Ascending aorta (tissue), 2 donors: ENCODE results near the gene RRP8. TPM values are rescaled to one million over a fixed set of nuclear protein-coding genes. Genes with fewer than 3 reads are reported as not detected.

Source experiments
- DNase-seq, 2 donors: peaks; one replicate each; pipeline ENCODE4 v3.0.0-alpha.2; 2019; ENCODE audit warnings: low spot score in 2 of 2
- H3K27ac ChIP-seq, 2 donors: fragments of 200-600 bp; sonication (generic); one replicate each; pipeline ENCODE4 v1.5.1; 2016 to 2017; ENCODE audit warnings: mild to moderate bottlenecking in 1 of 2
- H3K27me3 ChIP-seq: fragments of 200-600 bp; sonication (generic); one replicate; pipeline ENCODE4 v1.5.1; 2017
- H3K36me3 ChIP-seq, 2 donors: fragments of 200-600 bp; sonication (generic); one replicate each; pipeline ENCODE4 v1.5.1; 2016
- H3K4me1 ChIP-seq, 2 donors: fragments of 200-600 bp; sonication (generic); one replicate each; pipeline ENCODE4 v1.5.1; 2016 to 2017; ENCODE audit warnings: mild to moderate bottlenecking in 1 of 2
- H3K4me3 ChIP-seq, 2 donors: fragments of 200-600 bp; sonication (generic); one replicate each; pipeline ENCODE4 v1.5.1; 2016 to 2017; ENCODE audit warnings: mild to moderate bottlenecking in 1 of 2
- H3K9me3 ChIP-seq, 2 donors: fragments of 200-600 bp; sonication (generic); one replicate each; pipeline ENCODE4 v1.5.1; 2016
- intact Hi-C: fragments of 100-400 bp; cut with DNase I; formaldehyde crosslinking; loops from one replicate; pipeline ENCODE4 v1.15.1; 2023
- total RNA-seq: library from RNA; depleted of rRNA; stranded (reverse); fragments of >200 nt; gene quantifications from one replicate; pipeline ENCODE4 v1.1.0, GENCODE V29; 2016
- TF ChIP-seq, protein P1 (sequence below), 3 experiments: fragments of 200-600 bp in 2 of 3; fragments of 450-650 bp in 1 of 3; sonication (generic) in 2 of 3; IDR thresholded peaks; one replicate each; pipeline ENCODE4 v1.5.1; 2016 to 2019; ENCODE audit warnings: antibody characterized with exemption in 3 of 3, mild to moderate bottlenecking in 1 of 3, moderate library complexity in 1 of 3

Gene RRP8
- total RNA-seq, 1 donor from 2014 or later: 9.2 TPM

DNA sequence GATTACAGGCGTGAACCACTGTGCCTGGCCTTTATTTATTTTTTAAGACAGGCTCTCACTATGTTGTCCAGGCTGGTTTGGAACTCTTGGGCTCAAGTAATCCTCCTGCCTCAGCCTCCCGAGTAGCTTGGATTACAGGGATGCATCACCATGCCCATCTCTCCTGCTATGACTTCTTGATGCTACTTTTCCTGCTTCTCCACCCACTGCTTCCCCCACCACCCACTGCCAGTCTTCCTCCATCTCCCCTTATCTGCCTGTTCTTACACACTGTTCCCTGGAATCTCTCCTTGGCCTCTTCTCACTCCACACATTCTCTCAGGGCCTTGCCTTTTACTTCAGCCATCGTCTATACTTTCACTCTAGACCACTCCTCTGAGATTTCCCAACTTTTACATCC, 33.1 kb upstream of the RRP8 start:
- no peaks in the 10 kb centered on the region for H3K9me3 ChIP-seq
- peak overlapping the region; percentile 24 to 62 for H3K27ac ChIP-seq
- TF ChIP-seq, protein P1, sequence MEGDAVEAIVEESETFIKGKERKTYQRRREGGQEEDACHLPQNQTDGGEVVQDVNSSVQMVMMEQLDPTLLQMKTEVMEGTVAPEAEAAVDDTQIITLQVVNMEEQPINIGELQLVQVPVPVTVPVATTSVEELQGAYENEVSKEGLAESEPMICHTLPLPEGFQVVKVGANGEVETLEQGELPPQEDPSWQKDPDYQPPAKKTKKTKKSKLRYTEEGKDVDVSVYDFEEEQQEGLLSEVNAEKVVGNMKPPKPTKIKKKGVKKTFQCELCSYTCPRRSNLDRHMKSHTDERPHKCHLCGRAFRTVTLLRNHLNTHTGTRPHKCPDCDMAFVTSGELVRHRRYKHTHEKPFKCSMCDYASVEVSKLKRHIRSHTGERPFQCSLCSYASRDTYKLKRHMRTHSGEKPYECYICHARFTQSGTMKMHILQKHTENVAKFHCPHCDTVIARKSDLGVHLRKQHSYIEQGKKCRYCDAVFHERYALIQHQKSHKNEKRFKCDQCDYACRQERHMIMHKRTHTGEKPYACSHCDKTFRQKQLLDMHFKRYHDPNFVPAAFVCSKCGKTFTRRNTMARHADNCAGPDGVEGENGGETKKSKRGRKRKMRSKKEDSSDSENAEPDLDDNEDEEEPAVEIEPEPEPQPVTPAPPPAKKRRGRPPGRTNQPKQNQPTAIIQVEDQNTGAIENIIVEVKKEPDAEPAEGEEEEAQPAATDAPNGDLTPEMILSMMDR (IDR thresholded peaks at IDR 0.05): no peak
- no peak overlapping the region for H3K4me3 ChIP-seq
- intact Hi-C loops: loop anchor here (5.0 kb wide), 1 partner anchor 36 kb away; no protein-coding TSS in a partner anchor
- no peak for DNase-seq
- peaks cover 41 to 47% of the 10 kb centered on the region in 2 donors for H3K36me3 ChIP-seq
- H3K27me3 ChIP-seq: no peaks in the 10 kb centered on the region
- peaks cover 14 to 38% of the 10 kb centered on the region in 2 donors for H3K4me1 ChIP-seq

DNA sequence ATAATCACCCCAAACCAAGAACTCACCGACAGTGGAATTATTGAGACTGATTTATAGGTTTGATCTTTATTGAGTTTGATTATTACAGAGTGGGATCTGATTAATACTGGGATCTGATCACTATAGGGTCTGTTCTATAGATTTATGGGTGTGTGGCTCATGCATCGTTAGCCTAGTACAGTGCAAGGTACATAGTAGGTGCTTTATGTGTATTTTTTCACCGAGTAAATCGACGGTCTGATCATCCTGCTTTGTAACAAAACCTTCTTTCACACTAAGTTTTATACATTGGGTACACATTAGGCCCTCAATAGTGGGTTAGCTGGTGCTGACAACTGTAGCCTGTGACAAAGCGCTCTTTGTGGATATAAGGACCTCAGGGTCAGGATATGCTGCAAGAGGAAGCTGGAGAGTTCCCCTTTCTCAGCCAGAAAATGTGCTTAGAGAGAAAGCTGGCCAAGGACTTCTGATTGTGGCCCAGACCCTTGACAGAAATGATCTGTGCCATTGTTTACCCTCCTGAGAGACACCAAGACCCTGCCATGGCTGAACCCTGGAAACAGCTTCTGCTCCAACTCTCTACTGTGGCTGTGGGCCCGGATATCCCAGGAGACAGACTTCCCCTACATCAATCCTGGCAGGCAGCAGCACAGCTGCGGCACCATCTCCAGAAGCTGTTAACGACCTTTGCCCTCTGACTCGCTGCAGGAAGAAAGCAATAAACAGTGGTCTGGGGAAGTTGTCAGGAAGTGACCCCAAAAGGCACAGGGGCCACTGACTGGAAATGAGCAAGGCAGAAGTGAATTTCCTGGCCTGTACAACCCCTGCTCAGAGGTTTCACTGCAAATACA, 31.9 kb upstream of the RRP8 start:
- Histone ChIP-seq H3K36me3 (peaks cover 45 to 48% of the 10 kb centered on the region in 2 donors), H3K27ac (peak overlapping the region; percentile 48 to 62), H3K9me3 (no peaks in the 10 kb centered on the region), H3K4me3 (no peak overlapping the region), H3K27me3 (no peaks in the 10 kb centered on the region), H3K4me1 (peaks cover 14 to 38% of the 10 kb centered on the region in 2 donors)
- no peak for DNase-seq
- TF ChIP-seq, protein P1 (IDR thresholded peaks at IDR 0.05): no peak
- intact Hi-C loops: loop anchor here (5.0 kb wide), 1 partner anchor 37 kb away; no protein-coding TSS in a partner anchor

DNA sequence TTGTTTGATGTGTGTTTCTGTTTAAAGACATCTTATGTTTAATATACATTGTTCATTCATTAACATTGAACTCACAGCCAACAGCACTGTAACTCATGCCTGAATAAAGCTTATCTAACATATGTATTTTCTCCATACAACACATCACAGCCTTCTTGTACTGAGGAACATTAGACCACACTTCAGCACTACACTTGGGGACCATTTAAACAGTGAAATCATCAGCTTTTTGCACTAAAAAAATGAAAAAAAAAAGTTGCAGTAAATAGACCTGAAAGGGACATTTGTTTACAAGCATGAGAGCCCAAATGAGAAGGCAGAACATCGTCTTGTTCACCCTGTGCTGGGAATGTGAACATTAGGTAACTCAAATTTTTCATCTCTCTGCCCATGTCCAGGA, 31.1 kb upstream of the RRP8 start:
- Histone ChIP-seq H3K9me3 (no peaks in the 10 kb centered on the region), H3K27me3 (no peaks in the 10 kb centered on the region), H3K36me3 (peaks cover 45% of the 10 kb centered on the region in 2 donors), H3K4me3 (no peak overlapping the region), H3K27ac (no peak overlapping the region), H3K4me1 (peaks cover 14 to 38% of the 10 kb centered on the region in 2 donors)
- no peak for DNase-seq
- intact Hi-C loops: no loop called here
- TF ChIP-seq, protein P1 (IDR thresholded peaks at IDR 0.05): no peak

DNA sequence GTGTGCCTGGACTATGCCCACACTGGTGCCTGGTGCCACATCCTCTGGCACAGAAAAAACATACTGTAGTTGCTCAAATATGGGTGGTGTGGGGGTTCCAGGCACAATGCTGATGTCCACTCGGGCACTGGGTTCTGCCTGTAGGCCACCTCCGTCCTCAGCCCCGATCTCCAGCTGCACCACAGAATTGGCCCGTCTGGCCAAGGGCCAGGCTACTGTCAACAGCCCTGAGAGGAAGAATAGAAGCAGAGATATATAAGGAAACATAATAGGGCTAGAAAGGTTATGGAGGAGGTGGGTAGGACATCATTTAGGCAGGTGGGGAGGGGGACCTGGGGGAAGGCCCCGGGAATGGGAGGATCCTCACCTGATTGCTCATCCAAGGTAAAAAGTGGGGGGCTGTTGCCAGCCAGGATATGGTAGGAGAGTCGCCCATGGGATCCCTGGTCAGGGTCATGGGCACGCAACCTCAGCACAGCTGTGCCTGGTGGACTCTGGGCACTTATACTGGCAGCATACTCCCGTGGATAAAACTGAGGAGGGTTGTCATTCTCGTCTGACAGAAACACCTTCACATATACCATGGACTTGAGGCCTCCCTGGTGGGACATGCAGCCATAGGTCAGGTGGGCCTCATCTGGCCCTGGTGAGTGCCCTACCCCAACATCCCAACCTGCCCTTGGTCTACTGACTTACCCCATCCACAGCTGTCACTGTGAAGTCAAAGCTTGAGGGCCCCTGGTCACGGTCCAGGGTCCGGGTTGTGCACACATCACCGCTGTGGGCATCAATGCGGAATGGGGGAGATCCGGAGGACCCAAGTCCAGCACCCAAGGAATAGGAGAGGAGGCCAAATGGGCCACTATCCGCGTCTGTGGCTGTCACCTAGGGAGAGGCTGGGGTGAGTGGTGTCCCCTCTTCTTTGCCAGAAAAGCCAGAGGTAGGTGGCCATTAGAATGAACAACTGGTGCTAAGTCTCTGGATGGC, 30.3 kb upstream of the RRP8 start:
- intact Hi-C loops: no loop called here
- DNase-seq: no peak
- Histone ChIP-seq H3K27me3 (no peaks in the 10 kb centered on the region), H3K27ac (no peak overlapping the region), H3K4me3 (no peak overlapping the region), H3K9me3 (no peaks in the 10 kb centered on the region), H3K4me1 (peaks cover 10 to 31% of the 10 kb centered on the region in 2 donors), H3K36me3 (peaks cover 45 to 50% of the 10 kb centered on the region in 2 donors)
- TF ChIP-seq, protein P1 (IDR thresholded peaks at IDR 0.05): no peak
